ENCODE data around the gene CYSRT1. TPM values are rescaled to one million over a fixed set of nuclear protein-coding genes. Genes with fewer than 3 reads are reported as not detected.

CYSRT1 gene
- total and polyA plus RNA-seq, 2 experiments from 2014 or later: 0.43 to 0.75 TPM

GRCh38 chr9:137221095-137221505 lies 3.9 kb upstream of the CYSRT1 start:
- 82 to 100% methylated on average over 2 to 14 of the region's 14 CpGs for WGBS, 2 experiments (ENCODE audit: low coverage in 1 of 2, low lambda C conversion rate in 2 of 2, missing lambda C conversion rate in 2 of 2)
- no peak overlapping the region for H3K9ac ChIP-seq
- no peaks in the 10 kb centered on the region for H3K36me3 ChIP-seq (ENCODE audit: low read depth)
- no peak for TF ChIP-seq EZH2phosphoT487 (IDR thresholded peaks at IDR 0.05; ENCODE audit: insufficient read depth, low read depth)
- TF ChIP-seq EZH2 (IDR thresholded peaks at IDR 0.05; ENCODE audit: insufficient read depth, poor library complexity, severe bottlenecking): no peak
- H3K27me3 ChIP-seq (replicated peaks; ENCODE audit: insufficient read depth): no peaks in the 10 kb centered on the region
- DNase-seq: no peak
- no peaks in the 10 kb centered on the region for H3K9me2 ChIP-seq (ENCODE audit: insufficient read depth)
- H3F3A ChIP-seq (ENCODE audit: insufficient read depth): no peaks in the 10 kb centered on the region
- no peak overlapping the region for H3K27ac ChIP-seq
- no peak overlapping the region for H3K4me2 ChIP-seq (ENCODE audit: unreplicated experiment)
- in situ Hi-C loops (cut with MboI): no loop called here
- peaks cover 16% of the 10 kb centered on the region for H3K4me1 ChIP-seq (ENCODE audit: insufficient read depth)
- H4K20me1 ChIP-seq (ENCODE audit: insufficient read depth): no peaks in the 10 kb centered on the region
- H3K4me3 ChIP-seq: no peak overlapping the region
- H2AFZ ChIP-seq: no peak overlapping the region
- no peaks in the 10 kb centered on the region for H3K79me2 ChIP-seq (ENCODE audit: insufficient read depth)
- no peaks in the 10 kb centered on the region for H3K9me3 ChIP-seq (ENCODE audit: low read depth)

- Histone ChIP-seq H3F3A (ENCODE audit: insufficient read depth) (no peaks in the 10 kb centered on the region), H3K79me2 (ENCODE audit: insufficient read depth) (no peaks in the 10 kb centered on the region), H2AFZ (no peak overlapping the region), H3K27me3 (replicated peaks; ENCODE audit: insufficient read depth) (no peaks in the 10 kb centered on the region), H3K27ac (no peak overlapping the region), H3K36me3 (ENCODE audit: low read depth) (no peaks in the 10 kb centered on the region), H3K4me1 (ENCODE audit: insufficient read depth) (peaks cover 14% of the 10 kb centered on the region), H3K4me3 (no peak overlapping the region), H3K9me3 (ENCODE audit: low read depth) (no peaks in the 10 kb centered on the region), H4K20me1 (ENCODE audit: insufficient read depth) (no peaks in the 10 kb centered on the region), H3K9me2 (ENCODE audit: insufficient read depth) (no peaks in the 10 kb centered on the region), H3K4me2 (ENCODE audit: unreplicated experiment) (no peak overlapping the region), H3K9ac (no peak overlapping the region)
- no peak for DNase-seq
- in situ Hi-C loops (cut with MboI): no loop called here
- 12% methylated on average over 25 to 40 of the region's 61 CpGs for WGBS, 2 experiments (ENCODE audit: low coverage in 1 of 2, low lambda C conversion rate in 2 of 2, missing lambda C conversion rate in 2 of 2)
- TF ChIP-seq EZH2 (IDR thresholded peaks at IDR 0.05; ENCODE audit: insufficient read depth, poor library complexity, severe bottlenecking): no peak
- no peak for TF ChIP-seq EZH2phosphoT487 (IDR thresholded peaks at IDR 0.05; ENCODE audit: insufficient read depth, low read depth)
Observed at GRCh38 chr9:137221506-137222111, 3.4 kb upstream of the CYSRT1 start.

- in situ Hi-C loops (cut with MboI): no loop called here
- Histone ChIP-seq H3K4me1 (ENCODE audit: insufficient read depth) (peaks cover 9% of the 10 kb centered on the region), H3K9me3 (ENCODE audit: low read depth) (no peaks in the 10 kb centered on the region), H4K20me1 (ENCODE audit: insufficient read depth) (no peaks in the 10 kb centered on the region), H3K4me3 (peak within 1 kb of the TSS; percentile 63), H2AFZ (peak within 1 kb of the TSS; percentile 39), H3F3A (ENCODE audit: insufficient read depth) (no peaks in the 10 kb centered on the region), H3K27ac (no peak within 1 kb of the TSS), H3K79me2 (ENCODE audit: insufficient read depth) (no peaks in the 10 kb centered on the region), H3K27me3 (replicated peaks; ENCODE audit: insufficient read depth) (no peaks in the 10 kb centered on the region), H3K9me2 (ENCODE audit: insufficient read depth) (no peaks in the 10 kb centered on the region), H3K9ac (peak within 1 kb of the TSS; percentile 36; the same call in 1 of the 2 replicates), H3K4me2 (ENCODE audit: unreplicated experiment) (peak within 1 kb of the TSS; percentile 69), H3K36me3 (ENCODE audit: low read depth) (no peaks in the 10 kb centered on the region)
- TF ChIP-seq EZH2phosphoT487 (IDR thresholded peaks at IDR 0.05; ENCODE audit: insufficient read depth, low read depth): no peak
- 3 to 7% methylated on average over 33 to 67 of the region's 88 CpGs for WGBS, 2 experiments (ENCODE audit: low coverage in 1 of 2, low lambda C conversion rate in 2 of 2, missing lambda C conversion rate in 2 of 2)
- peak; percentile 47 for DNase-seq
Observed at GRCh38 chr9:137222190-137223077, 2.5 kb upstream of the CYSRT1 start, which contains the start of gene RNF208. Gene RNF208, minus strand, starts transcription at chr9:137222240. Its CDS starts 1,028 bp downstream, at chr9:137221212.

GRCh38 chr9:137223078-137223970 lies 1.6 kb upstream of the CYSRT1 start:
- DNase-seq: peak; percentile 99
- Histone ChIP-seq H2AFZ (peak overlapping the region; percentile 84), H3K27ac (peak overlapping the region; percentile 55), H3K27me3 (replicated peaks; ENCODE audit: insufficient read depth) (no peaks in the 10 kb centered on the region), H3K79me2 (ENCODE audit: insufficient read depth) (no peaks in the 10 kb centered on the region), H3K4me2 (ENCODE audit: unreplicated experiment) (peak overlapping the region; percentile 77), H3F3A (ENCODE audit: insufficient read depth) (no peaks in the 10 kb centered on the region), H3K36me3 (ENCODE audit: low read depth) (no peaks in the 10 kb centered on the region), H3K9me2 (ENCODE audit: insufficient read depth) (no peaks in the 10 kb centered on the region), H4K20me1 (ENCODE audit: insufficient read depth) (no peaks in the 10 kb centered on the region), H3K4me3 (peak overlapping the region; percentile 79), H3K9me3 (ENCODE audit: low read depth) (no peaks in the 10 kb centered on the region), H3K4me1 (ENCODE audit: insufficient read depth) (peaks cover 9% of the 10 kb centered on the region), H3K9ac (peak overlapping the region; percentile 84)
- TF ChIP-seq EZH2 (IDR thresholded peaks at IDR 0.05; ENCODE audit: insufficient read depth, poor library complexity, severe bottlenecking) (no peak), EZH2phosphoT487 (IDR thresholded peaks at IDR 0.05; ENCODE audit: insufficient read depth, low read depth) (no peak)
- in situ Hi-C loops (cut with MboI): no loop called here
- 1% methylated on average over 47 to 63 of the region's 63 CpGs for WGBS, 2 experiments (ENCODE audit: low coverage in 1 of 2, low lambda C conversion rate in 2 of 2, missing lambda C conversion rate in 2 of 2)

Measured in GM23248 (cell line).